HG03196 (cell line): ENCODE data around the gene THUMPD1.
"Not testable (repeated sequence)": the region's sequence is repeated elsewhere in the genome, so short reads cannot be mapped to it uniquely, and the experiment has no call there.

Experiments used
- ATAC-seq: cut with Tn5 transposase; IDR thresholded peaks from one replicate; pipeline ENCODE4 v1.9.1; 2021; ENCODE audit not compliant: unreplicated experiment

Gene THUMPD1

GRCh38 chr16:20750558-20750957, 8.9 kb upstream of the THUMPD1 start:
- ATAC-seq = no peak

GRCh38 chr16:20749474-20749873, 7.9 kb upstream of the THUMPD1 start:
- no peak for ATAC-seq

- no peak for ATAC-seq
These were observed 5.6 kb upstream of the THUMPD1 start for GRCh38 chr16:20747030-20747816.

GRCh38 chr16:20746461-20746860, 4.8 kb upstream of the THUMPD1 start:
- ATAC-seq = no peak

- no peak for ATAC-seq
These were observed 3.4 kb upstream of the THUMPD1 start for GRCh38 chr16:20744922-20745440.

- ATAC-seq = no peak
These were observed 2.0 kb upstream of the THUMPD1 start for GRCh38 chr16:20743591-20743990.

GRCh38 chr16:20740901-20741521, 607 bp downstream of the THUMPD1 start:
- ATAC-seq = peak; percentile 69

- ATAC-seq = no peak
These were observed 1.4 kb downstream of the THUMPD1 start for GRCh38 chr16:20740007-20740883.

- no peak for ATAC-seq
These were observed 6.1 kb downstream of the THUMPD1 start for GRCh38 chr16:20735490-20735889.

GRCh38 chr16:20734782-20735181, 6.8 kb downstream of the THUMPD1 start:
- no peak for ATAC-seq

GRCh38 chr16:20734056-20734455, 7.6 kb downstream of the THUMPD1 start:
- ATAC-seq = no peak

GRCh38 chr16:20729141-20729540, 12.5 kb downstream of the THUMPD1 start:
- ATAC-seq = no peak

- no peak for ATAC-seq
These were observed 14.4 kb downstream of the THUMPD1 start for GRCh38 chr16:20727181-20727580.

- ATAC-seq = no peak
These were observed 15.0 kb downstream of the THUMPD1 start for GRCh38 chr16:20726661-20727060.

- ATAC-seq = no peak
These were observed 21.4 kb downstream of the THUMPD1 start for GRCh38 chr16:20720251-20720650.

GRCh38 chr16:20717718-20718117, 23.9 kb downstream of the THUMPD1 start:
- not testable (repeated sequence) for ATAC-seq

- no peak for ATAC-seq
These were observed 30.2 kb downstream of the THUMPD1 start for GRCh38 chr16:20711277-20711911.

- not testable (repeated sequence) for ATAC-seq
These were observed 33.5 kb downstream of the THUMPD1 start for GRCh38 chr16:20708129-20708528.

- no peak for ATAC-seq
These were observed 34.2 kb downstream of the THUMPD1 start for GRCh38 chr16:20707461-20707860.

- not testable (repeated sequence) for ATAC-seq
These were observed 35.6 kb downstream of the THUMPD1 start for GRCh38 chr16:20705972-20706371.

- no peak for ATAC-seq
These were observed 37.3 kb downstream of the THUMPD1 start for GRCh38 chr16:20704281-20704680.
